ENCODE measurements around the gene RABIF. TPM values are rescaled to one million over a fixed set of nuclear protein-coding genes. Genes with fewer than 3 reads are reported as not detected.

RABIF gene
- total RNA-seq, 2 experiments from 2014 or later, result 7.8 TPM

DNA sequence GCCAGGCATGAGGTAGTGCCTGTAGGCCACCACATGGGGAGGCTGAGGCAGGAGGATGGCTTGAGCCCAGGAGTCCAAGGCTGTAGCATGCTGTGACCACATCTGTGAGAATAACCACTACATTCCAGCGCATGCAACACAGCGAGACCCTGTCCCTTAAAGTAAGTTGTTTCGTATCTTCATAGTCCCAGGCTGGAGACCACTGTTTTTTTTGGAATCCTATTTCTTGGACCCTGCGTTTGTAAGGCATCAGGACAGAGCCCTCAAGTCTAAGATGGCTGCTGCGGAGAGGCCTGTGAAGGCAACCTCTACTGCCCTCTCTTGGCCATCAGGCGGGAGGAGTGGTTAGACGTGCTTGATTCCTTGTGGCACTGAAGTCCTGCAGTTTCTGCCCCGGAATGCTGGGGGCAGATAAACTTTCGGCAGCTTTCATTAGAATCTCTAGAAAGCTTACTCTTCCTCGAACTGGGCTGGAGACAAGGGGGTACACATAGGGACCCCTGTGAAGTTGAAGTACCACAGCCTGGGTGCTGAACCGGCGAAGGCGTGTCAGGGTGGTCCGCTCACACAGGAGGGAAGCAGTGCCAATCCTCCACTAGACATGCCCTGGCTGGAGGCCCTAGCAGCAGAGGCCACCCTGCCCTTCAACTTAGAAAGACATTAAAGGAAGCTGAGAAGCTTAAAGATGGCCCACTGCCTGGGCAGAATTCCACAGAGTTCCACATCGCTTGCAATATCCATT, 36.6 kb downstream of the RABIF start:
- Histone ChIP-seq H2AFZ (ENCODE audit: low read length) (peak overlapping the region; percentile 65), H3K4me1 (ENCODE audit: insufficient read depth, low read length, poor library complexity, severe bottlenecking) (peaks cover 13% of the 10 kb centered on the region), H3K36me3 (ENCODE audit: insufficient read depth, low read length) (no peaks in the 10 kb centered on the region), H3K4me3 (ENCODE audit: low read depth, low read length, poor library complexity, severe bottlenecking) (no peak overlapping the region), H3K79me2 (ENCODE audit: insufficient read depth, low read depth, low read length) (no peaks in the 10 kb centered on the region), H3K4me2 (ENCODE audit: low read length) (no peak overlapping the region), H4K20me1 (ENCODE audit: insufficient read depth, low read length) (no peaks in the 10 kb centered on the region), H3K27ac (ENCODE audit: low read depth, low read length, poor library complexity, severe bottlenecking) (no peak overlapping the region), H3K9me3 (ENCODE audit: low read length) (no peaks in the 10 kb centered on the region), H3K9me2 (ENCODE audit: insufficient read depth, low read length) (no peaks in the 10 kb centered on the region)
- CTCF ChIA-PET (ENCODE audit: unreplicated experiment), result interaction anchor here (0.5 kb wide), 1 partner anchor 22 kb away, joined by 3 read pairs; no protein-coding TSS in a partner anchor
- intact Hi-C loops (cut with micrococcal nuclease; ENCODE audit: unreplicated experiment), result no loop called here
- no TSS peak for BruUV-seq (replicated peaks)
- no peak for TF ChIP-seq EZH2phosphoT487 (IDR thresholded peaks at IDR 0.05; ENCODE audit: borderline replicate concordance, low read depth, low read length)
- TF ChIP-seq, protein P1, sequence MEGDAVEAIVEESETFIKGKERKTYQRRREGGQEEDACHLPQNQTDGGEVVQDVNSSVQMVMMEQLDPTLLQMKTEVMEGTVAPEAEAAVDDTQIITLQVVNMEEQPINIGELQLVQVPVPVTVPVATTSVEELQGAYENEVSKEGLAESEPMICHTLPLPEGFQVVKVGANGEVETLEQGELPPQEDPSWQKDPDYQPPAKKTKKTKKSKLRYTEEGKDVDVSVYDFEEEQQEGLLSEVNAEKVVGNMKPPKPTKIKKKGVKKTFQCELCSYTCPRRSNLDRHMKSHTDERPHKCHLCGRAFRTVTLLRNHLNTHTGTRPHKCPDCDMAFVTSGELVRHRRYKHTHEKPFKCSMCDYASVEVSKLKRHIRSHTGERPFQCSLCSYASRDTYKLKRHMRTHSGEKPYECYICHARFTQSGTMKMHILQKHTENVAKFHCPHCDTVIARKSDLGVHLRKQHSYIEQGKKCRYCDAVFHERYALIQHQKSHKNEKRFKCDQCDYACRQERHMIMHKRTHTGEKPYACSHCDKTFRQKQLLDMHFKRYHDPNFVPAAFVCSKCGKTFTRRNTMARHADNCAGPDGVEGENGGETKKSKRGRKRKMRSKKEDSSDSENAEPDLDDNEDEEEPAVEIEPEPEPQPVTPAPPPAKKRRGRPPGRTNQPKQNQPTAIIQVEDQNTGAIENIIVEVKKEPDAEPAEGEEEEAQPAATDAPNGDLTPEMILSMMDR (conservative IDR thresholded peaks at IDR 0.05; ENCODE audit: low read length), result peak; percentile 76
- POLR2A ChIA-PET, result interaction anchor here (0.7 kb wide), 1 partner anchor 132 kb away, joined by 6 read pairs; no protein-coding TSS in a partner anchor
- peak; percentile 47 for DNase-seq (ENCODE audit: low spot score)

DNA sequence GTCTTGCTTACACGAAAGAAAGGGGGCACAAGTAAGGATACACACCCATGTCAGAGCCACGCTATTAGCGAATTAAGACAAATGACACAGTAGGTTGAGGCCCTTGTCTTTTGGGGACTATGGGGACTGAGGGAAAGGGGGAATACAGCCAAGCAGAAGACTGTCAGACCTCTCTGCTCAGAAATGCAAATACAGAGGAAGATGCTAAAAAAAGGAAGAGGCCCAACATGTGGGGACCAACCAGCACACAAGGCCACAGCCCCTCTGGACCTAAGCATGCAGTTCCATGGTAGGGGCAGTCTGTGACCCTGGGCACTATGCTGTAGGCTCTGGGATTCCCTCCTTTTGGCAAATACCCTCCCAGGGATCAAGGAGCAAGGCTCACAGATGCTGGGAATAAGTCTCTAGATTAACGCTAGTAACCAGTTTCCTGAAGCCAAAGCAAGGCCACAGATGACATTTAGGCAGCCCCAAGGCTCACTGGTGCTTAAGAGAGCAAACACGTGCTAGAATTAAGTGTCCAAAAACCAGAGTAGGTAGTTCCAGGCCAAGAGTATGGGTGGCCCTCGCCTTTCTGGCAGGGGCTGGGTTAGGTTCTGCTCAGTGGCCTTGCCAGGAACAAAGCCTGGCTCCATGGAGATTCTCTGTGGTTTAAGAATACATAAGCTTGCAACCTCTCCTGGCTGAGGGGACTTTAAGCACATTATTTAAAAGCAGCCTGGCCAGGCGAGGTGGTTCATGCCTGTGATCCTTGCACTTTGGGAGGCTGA, 38.2 kb downstream of the RABIF start:
- Histone ChIP-seq H3K79me2 (ENCODE audit: insufficient read depth, low read depth, low read length) (no peaks in the 10 kb centered on the region), H3K4me3 (ENCODE audit: low read depth, low read length, poor library complexity, severe bottlenecking) (no peak overlapping the region), H2AFZ (ENCODE audit: low read length) (peak overlapping the region; percentile 56; the same call in 1 of the 2 replicates), H3K27ac (ENCODE audit: low read depth, low read length, poor library complexity, severe bottlenecking) (no peak overlapping the region), H3K9me3 (ENCODE audit: low read length) (no peaks in the 10 kb centered on the region), H3K4me1 (ENCODE audit: insufficient read depth, low read length, poor library complexity, severe bottlenecking) (peaks cover 13% of the 10 kb centered on the region), H3K9me2 (ENCODE audit: insufficient read depth, low read length) (no peaks in the 10 kb centered on the region), H4K20me1 (ENCODE audit: insufficient read depth, low read length) (no peaks in the 10 kb centered on the region), H3K4me2 (ENCODE audit: low read length) (peak overlapping the region; percentile 46), H3K36me3 (ENCODE audit: insufficient read depth, low read length) (no peaks in the 10 kb centered on the region)
- BruUV-seq (replicated peaks), result no TSS peak
- CTCF ChIA-PET (ENCODE audit: unreplicated experiment), result no interaction called here
- DNase-seq (ENCODE audit: low spot score), result peak; percentile 25
- POLR2A ChIA-PET, result no interaction called here
- TF ChIP-seq, protein P1 (conservative IDR thresholded peaks at IDR 0.05; ENCODE audit: low read length), result no peak
- no peak for TF ChIP-seq EZH2phosphoT487 (IDR thresholded peaks at IDR 0.05; ENCODE audit: borderline replicate concordance, low read depth, low read length)
- intact Hi-C loops (cut with micrococcal nuclease; ENCODE audit: unreplicated experiment), result no loop called here

DNA sequence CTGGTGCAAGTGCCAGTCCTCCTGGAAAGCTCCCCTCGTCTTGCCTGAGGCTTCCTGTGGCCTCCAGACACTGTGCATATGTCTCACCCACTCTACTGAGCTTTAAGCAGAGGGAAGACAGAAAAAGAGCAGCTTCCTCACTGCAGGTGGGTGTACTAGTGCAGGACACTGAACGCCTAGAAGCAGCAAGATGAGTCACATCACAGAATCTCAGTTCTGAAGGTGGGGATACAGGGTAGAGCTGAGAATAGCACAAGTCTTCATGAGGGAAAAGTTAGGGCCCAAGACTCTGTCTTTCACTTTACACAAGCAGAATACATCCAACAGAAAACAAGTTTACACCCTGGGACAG, 40.8 kb downstream of the RABIF start:
- TF ChIP-seq, protein P1 (conservative IDR thresholded peaks at IDR 0.05; ENCODE audit: low read length), result no peak
- TF ChIP-seq EZH2phosphoT487 (IDR thresholded peaks at IDR 0.05; ENCODE audit: borderline replicate concordance, low read depth, low read length), result no peak
- no peak overlapping the region for H2AFZ ChIP-seq (ENCODE audit: low read length)
- no peaks in the 10 kb centered on the region for H3K9me2 ChIP-seq (ENCODE audit: insufficient read depth, low read length)
- intact Hi-C loops (cut with micrococcal nuclease; ENCODE audit: unreplicated experiment), result no loop called here
- H3K4me3 ChIP-seq (ENCODE audit: low read depth, low read length, poor library complexity, severe bottlenecking), result no peak overlapping the region
- H4K20me1 ChIP-seq (ENCODE audit: insufficient read depth, low read length), result no peaks in the 10 kb centered on the region
- ChIA-PET POLR2A (no interaction called here), CTCF (ENCODE audit: unreplicated experiment) (no interaction called here)
- no peaks in the 10 kb centered on the region for H3K36me3 ChIP-seq (ENCODE audit: insufficient read depth, low read length)
- H3K4me2 ChIP-seq (ENCODE audit: low read length), result no peak overlapping the region
- H3K4me1 ChIP-seq (ENCODE audit: insufficient read depth, low read length, poor library complexity, severe bottlenecking), result peaks cover 13% of the 10 kb centered on the region
- BruUV-seq (replicated peaks), result no TSS peak
- no peak overlapping the region for H3K27ac ChIP-seq (ENCODE audit: low read depth, low read length, poor library complexity, severe bottlenecking)
- H3K79me2 ChIP-seq (ENCODE audit: insufficient read depth, low read depth, low read length), result no peaks in the 10 kb centered on the region
- DNase-seq (ENCODE audit: low spot score), result peak; percentile 38
- no peaks in the 10 kb centered on the region for H3K9me3 ChIP-seq (ENCODE audit: low read length)

Measured in OCI-LY7 (cell line).